ENCODE data around the gene EPAS1. TPM values are rescaled to one million over a fixed set of nuclear protein-coding genes. Genes with fewer than 3 reads are reported as not detected.

The EPAS1 gene
- total RNA-seq, 2 experiments from 2014 or later = 12.6 to 16.0 TPM

DNA sequence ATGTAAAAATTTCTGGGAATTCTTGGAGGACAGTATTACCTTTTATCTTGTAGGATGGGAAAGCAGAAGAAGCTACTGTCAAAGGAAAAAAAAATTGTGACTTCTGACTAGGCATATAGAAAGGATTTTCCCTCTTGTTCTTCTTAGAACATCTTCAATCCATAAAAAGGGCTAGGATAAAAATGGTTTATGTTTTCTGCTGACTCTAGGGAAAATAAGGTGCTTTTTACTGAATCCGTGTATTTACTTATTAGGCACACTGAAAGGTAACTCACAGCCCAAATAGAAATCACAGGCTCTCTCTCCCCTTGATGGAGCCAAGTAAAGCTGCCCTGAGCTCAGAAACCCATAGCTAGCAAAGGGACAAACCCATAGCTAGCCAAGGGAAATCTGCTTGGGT, 74.6 kb downstream of the EPAS1 start:
- intact Hi-C loops (cut with DNase I, micrococcal nuclease) = no loop called here
- Mint-ChIP-seq H3K4me3 (no peak overlapping the region), H3K36me3 (ENCODE audit: low read depth) (peaks cover 2% of the 10 kb centered on the region), H3K27me3 (no peaks in the 10 kb centered on the region), H3K4me1 (no peaks in the 10 kb centered on the region), H3K27ac (no peak overlapping the region), H3K9me3 (ENCODE audit: low read depth) (no peaks in the 10 kb centered on the region)
- ChIA-PET CTCF (interaction anchor here (0.8 to 1.1 kb wide), 4 partner anchors 9 to 378 kb away, joined by 3 read pairs; no protein-coding TSS in a partner anchor), POLR2A (no interaction called here)
- DNase-seq (no peak), ATAC-seq (no peak)

DNA sequence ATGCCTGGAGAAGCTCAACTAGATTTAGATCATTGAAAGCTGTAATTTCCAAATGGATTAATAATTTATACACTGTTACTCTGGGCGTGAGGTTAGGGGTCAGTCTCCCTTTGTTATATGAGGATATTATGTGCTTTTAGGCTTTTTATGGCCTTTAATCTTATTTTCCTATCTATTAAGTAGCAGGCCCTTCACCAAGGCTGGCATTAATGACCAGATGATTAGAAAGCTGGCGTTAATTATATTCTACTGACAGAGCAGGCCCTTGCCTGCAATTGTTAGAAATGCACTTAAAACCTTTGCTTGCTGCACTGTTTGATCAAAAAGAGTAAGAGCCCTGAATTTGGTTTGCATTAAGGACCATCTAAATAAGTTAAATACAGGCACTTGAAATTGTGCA, 75.3 kb downstream of the EPAS1 start:
- ATAC-seq (no peak), DNase-seq (no peak)
- CTCF ChIA-PET = interaction anchor here (0.8 to 0.9 kb wide), 3 partner anchors 10 to 379 kb away, joined by 3 read pairs; no protein-coding TSS in a partner anchor
- H3K27ac Mint-ChIP-seq = no peak overlapping the region
- no peaks in the 10 kb centered on the region for H3K9me3 Mint-ChIP-seq (ENCODE audit: low read depth)
- no peak overlapping the region for H3K4me3 Mint-ChIP-seq
- H3K27me3 Mint-ChIP-seq = no peaks in the 10 kb centered on the region
- POLR2A ChIA-PET = no interaction called here
- intact Hi-C loops (cut with DNase I, micrococcal nuclease) = no loop called here
- peaks cover 2% of the 10 kb centered on the region for H3K36me3 Mint-ChIP-seq (ENCODE audit: low read depth)
- no peaks in the 10 kb centered on the region for H3K4me1 Mint-ChIP-seq

DNA sequence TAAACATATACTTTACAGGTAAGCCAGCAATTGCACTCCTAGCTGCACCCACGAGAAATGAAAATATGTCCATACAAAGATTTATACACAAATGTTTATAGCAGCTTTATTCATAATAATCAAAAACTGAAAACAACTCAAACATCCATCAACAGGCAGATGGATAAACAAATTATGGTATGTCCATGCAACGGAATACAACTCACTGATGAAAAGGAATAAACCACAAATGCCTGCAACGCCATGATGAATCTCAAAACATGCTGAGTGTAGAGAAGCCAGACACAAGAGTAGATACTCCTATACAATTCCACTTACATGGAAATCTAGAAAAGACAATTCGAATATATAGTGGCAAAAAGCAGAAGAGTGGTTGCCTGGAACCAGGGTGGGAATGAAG, 76.0 kb downstream of the EPAS1 start:
- ChIA-PET CTCF (interaction anchor here (1.0 kb wide), 1 partner anchor 11 kb away, joined by 3 read pairs; no protein-coding TSS in a partner anchor), POLR2A (no interaction called here)
- Mint-ChIP-seq H3K4me3 (no peak overlapping the region), H3K27ac (no peak overlapping the region), H3K9me3 (ENCODE audit: low read depth) (no peaks in the 10 kb centered on the region), H3K4me1 (no peaks in the 10 kb centered on the region), H3K27me3 (no peaks in the 10 kb centered on the region), H3K36me3 (ENCODE audit: low read depth) (peaks cover 2% of the 10 kb centered on the region)
- DNase-seq = no peak
- no peak for ATAC-seq
- intact Hi-C loops (cut with DNase I, micrococcal nuclease) = no loop called here

DNA sequence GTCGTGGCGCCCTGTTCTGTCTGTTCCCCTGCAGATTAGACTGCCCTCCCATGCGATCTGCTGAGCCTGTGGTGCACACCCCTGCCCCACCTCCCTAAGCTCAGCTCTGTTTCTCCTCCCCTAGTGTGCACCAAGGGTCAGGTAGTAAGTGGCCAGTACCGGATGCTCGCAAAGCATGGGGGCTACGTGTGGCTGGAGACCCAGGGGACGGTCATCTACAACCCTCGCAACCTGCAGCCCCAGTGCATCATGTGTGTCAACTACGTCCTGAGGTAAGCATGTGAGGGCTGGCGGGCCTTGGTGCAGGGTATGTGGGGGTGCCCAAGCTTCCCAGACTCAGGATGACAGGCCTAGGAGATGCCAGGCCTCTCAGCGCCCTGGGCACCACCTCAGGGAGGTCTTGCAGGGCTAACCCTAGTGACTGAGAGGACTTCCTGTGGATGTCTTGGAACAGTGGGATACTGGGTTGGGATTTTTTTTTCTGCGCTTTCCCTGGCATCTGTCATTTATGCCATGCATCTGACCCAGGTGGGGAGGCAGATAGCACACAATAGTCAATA, 78.4 kb downstream of the EPAS1 start:
- intact Hi-C loops (cut with DNase I, micrococcal nuclease) = no loop called here
- no peaks in the 10 kb centered on the region for H3K27me3 Mint-ChIP-seq
- peaks cover 2% of the 10 kb centered on the region for H3K36me3 Mint-ChIP-seq (ENCODE audit: low read depth)
- no peak overlapping the region for H3K4me3 Mint-ChIP-seq
- POLR2A ChIA-PET = no interaction called here
- no peaks in the 10 kb centered on the region for H3K9me3 Mint-ChIP-seq (ENCODE audit: low read depth)
- CTCF ChIA-PET = interaction anchor here (0.7 to 1.2 kb wide), 3 partner anchors 9 to 372 kb away, joined by 3 to 4 read pairs (median 3); no protein-coding TSS in a partner anchor
- ATAC-seq (no peak), DNase-seq (no peak)
- H3K27ac Mint-ChIP-seq = no peak overlapping the region
- H3K4me1 Mint-ChIP-seq = no peaks in the 10 kb centered on the region

DNA sequence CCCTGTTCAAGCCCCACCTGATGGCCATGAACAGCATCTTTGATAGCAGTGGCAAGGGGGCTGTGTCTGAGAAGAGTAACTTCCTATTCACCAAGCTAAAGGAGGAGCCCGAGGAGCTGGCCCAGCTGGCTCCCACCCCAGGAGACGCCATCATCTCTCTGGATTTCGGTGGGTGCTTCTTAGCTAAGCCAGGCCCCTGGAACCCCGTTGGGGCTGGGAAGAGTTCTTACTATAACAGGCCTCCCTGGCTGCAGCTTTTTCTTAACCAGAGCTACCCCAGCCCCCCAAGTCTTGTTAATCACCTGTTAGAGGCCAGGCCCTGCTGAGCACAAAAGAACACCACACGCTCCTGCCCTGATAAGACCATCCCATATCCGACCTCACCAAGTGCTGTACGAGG, 79.4 kb downstream of the EPAS1 start:
- ChIA-PET CTCF (interaction anchor here (0.7 to 1.1 kb wide), 2 partner anchors 193 to 373 kb away, joined by 3 to 4 read pairs; no protein-coding TSS in a partner anchor), POLR2A (no interaction called here)
- Mint-ChIP-seq H3K4me1 (no peaks in the 10 kb centered on the region), H3K27me3 (no peaks in the 10 kb centered on the region), H3K9me3 (ENCODE audit: low read depth) (no peaks in the 10 kb centered on the region), H3K4me3 (no peak overlapping the region), H3K36me3 (ENCODE audit: low read depth) (peaks cover 2% of the 10 kb centered on the region), H3K27ac (no peak overlapping the region)
- ATAC-seq (no peak), DNase-seq (no peak)
- intact Hi-C loops (cut with DNase I, micrococcal nuclease) = no loop called here

DNA sequence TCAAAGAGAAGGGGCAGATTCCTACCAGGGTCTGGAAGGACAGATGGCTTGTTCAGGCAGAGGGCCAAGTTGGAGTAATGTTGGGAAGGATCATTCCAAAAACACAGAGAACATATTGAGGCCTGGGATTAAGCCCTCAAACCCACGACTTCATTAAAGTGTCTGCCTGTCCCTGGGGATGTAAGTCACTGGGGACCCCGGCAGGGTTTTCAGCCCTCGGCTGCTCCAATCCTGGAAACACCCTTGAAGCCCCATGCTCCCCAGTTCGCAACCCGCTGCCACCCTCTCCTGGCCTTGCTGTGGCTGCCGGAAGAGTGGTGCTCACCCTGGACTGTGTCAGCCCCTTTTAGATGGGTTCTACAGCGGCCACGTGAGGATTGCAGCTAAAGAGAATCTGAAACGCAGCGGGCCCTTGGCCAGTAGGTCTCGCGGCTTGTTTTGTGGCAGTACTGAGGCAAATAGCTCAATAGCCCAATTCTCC, 79.9 kb downstream of the EPAS1 start:
- H3K27ac Mint-ChIP-seq = no peak overlapping the region
- H3K4me3 Mint-ChIP-seq = no peak overlapping the region
- peaks cover 2% of the 10 kb centered on the region for H3K36me3 Mint-ChIP-seq (ENCODE audit: low read depth)
- ATAC-seq (no peak), DNase-seq (no peak)
- no peaks in the 10 kb centered on the region for H3K9me3 Mint-ChIP-seq (ENCODE audit: low read depth)
- intact Hi-C loops (cut with DNase I, micrococcal nuclease) = no loop called here
- no peaks in the 10 kb centered on the region for H3K4me1 Mint-ChIP-seq
- no peaks in the 10 kb centered on the region for H3K27me3 Mint-ChIP-seq
- ChIA-PET POLR2A (no interaction called here), CTCF (interaction anchor here (0.5 kb wide), 1 partner anchor 314 kb away, joined by 4 read pairs; no protein-coding TSS in a partner anchor)

DNA sequence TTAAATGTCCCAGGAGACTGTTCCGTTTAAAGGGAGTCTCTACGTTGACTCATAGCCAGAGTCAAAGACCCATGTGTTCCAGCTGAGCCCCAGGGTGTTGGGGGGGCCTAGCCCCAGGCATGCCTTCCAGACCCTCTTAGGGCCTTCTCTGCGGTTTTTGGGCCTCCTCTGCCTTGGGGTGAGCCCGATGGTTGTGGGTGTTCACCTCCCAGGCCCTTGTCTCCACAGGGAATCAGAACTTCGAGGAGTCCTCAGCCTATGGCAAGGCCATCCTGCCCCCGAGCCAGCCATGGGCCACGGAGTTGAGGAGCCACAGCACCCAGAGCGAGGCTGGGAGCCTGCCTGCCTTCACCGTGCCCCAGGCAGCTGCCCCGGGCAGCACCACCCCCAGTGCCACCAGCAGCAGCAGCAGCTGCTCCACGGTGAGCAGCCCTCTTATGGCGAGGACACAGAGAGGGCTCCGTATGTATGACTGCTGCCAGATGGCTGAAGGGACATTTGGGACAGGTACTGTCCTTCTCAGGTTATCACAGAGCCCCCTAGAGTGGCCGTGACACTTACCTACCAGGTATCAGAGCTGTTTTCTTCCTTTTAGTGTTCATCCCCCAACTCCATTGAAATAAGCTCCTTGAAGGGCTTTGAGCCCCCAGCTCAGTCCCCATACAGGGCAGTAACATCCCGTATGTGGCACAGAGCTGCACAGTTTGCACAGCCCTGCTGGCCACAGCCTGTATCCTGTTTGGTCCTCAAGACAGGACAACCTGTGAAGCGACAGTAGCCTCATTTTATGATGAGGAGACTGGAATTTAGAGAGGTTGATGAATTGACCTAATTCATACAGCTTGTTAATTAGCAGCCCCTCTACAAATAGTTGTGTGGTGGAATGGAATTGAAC, 80.7 kb downstream of the EPAS1 start:
- POLR2A ChIA-PET = no interaction called here

DNA sequence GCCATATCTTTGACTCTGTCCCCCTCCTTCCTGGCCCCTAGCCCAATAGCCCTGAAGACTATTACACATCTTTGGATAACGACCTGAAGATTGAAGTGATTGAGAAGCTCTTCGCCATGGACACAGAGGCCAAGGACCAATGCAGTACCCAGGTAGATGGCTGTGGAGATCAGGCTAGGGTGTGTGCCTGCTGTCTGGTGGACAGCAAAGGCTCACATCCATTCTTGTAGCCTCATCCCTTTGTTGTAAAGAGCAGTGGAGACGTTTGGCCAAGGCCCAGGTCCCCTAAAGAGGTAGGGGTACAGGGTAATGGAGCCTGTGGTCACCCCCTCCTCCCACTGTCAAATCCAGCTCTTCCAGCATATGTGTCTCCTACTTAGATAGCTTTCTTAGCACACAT, 81.4 kb downstream of the EPAS1 start:
- H3K36me3 Mint-ChIP-seq (ENCODE audit: low read depth) = no peaks in the 10 kb centered on the region
- H3K4me1 Mint-ChIP-seq = no peaks in the 10 kb centered on the region
- ChIA-PET CTCF (no interaction called here), POLR2A (no interaction called here)
- intact Hi-C loops (cut with DNase I, micrococcal nuclease) = no loop called here
- DNase-seq = no peak
- no peak overlapping the region for H3K4me3 Mint-ChIP-seq
- ATAC-seq = no peak
- H3K27me3 Mint-ChIP-seq = no peaks in the 10 kb centered on the region
- H3K27ac Mint-ChIP-seq = no peak overlapping the region
- no peaks in the 10 kb centered on the region for H3K9me3 Mint-ChIP-seq (ENCODE audit: low read depth)

More for the DNA sequence above, 80.7 kb downstream of the EPAS1 start:
- no peaks in the 10 kb centered on the region for H3K4me1 Mint-ChIP-seq
- no peak for DNase-seq
- H3K9me3 Mint-ChIP-seq (ENCODE audit: low read depth) = no peaks in the 10 kb centered on the region
- intact Hi-C loops (cut with DNase I, micrococcal nuclease) = no loop called here
- H3K27ac Mint-ChIP-seq = no peak overlapping the region
- CTCF ChIA-PET = interaction anchor here (0.5 kb wide), 1 partner anchor 315 kb away, joined by 4 read pairs; no protein-coding TSS in a partner anchor
- H3K4me3 Mint-ChIP-seq = no peak overlapping the region
- no peaks in the 10 kb centered on the region for H3K27me3 Mint-ChIP-seq
- no peak for ATAC-seq
- H3K36me3 Mint-ChIP-seq (ENCODE audit: low read depth) = peaks cover 2% of the 10 kb centered on the region

DNA sequence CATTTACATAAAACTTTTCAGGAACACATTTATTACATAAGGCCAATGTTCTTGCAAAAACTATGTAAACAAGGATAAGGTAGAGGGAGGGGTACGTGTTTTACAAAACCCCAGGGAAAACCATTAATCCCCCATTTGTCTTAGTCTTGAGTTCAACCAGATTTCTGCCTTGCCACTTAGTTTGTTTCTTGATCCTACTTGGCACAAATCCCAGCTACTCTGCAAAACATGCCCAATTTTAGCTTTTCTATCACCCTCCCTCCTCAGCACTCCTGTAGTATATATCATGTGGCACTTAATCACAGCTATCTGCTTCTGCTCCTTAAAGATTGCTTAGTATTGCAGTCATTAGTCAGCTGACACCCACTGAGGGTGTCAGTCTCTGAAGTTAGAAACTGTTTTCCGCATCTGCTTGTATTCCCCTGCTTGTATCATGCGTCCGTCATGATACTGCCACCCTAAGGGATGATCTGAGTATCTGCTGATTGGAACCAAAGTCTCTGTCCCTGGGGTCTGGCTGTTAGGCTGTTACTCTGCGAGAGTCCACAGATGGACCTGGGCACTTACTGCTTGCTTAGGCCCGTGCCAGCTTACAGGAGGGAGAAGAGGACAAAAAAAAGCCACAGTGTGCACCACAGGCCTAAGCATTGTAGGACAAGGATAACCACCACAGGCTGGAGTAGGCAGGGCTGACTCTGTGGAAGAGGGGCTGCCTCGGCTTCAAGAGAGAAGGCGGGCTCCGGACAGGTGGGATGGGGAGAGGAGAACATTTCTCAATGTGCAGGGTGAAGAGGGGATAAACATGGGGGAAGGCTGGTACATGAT, 82.2 kb downstream of the EPAS1 start:
- H3K4me3 Mint-ChIP-seq = no peak overlapping the region
- intact Hi-C loops (cut with DNase I, micrococcal nuclease) = no loop called here
- no peaks in the 10 kb centered on the region for H3K27me3 Mint-ChIP-seq
- H3K9me3 Mint-ChIP-seq (ENCODE audit: low read depth) = no peaks in the 10 kb centered on the region
- no peaks in the 10 kb centered on the region for H3K4me1 Mint-ChIP-seq
- POLR2A ChIA-PET = no interaction called here
- H3K36me3 Mint-ChIP-seq (ENCODE audit: low read depth) = no peaks in the 10 kb centered on the region
- H3K27ac Mint-ChIP-seq = no peak overlapping the region
- DNase-seq = no peak
- CTCF ChIA-PET = interaction anchor here (0.6 kb wide), 2 partner anchors 25 to 171 kb away, joined by 3 read pairs; no protein-coding TSS in a partner anchor
- no peak for ATAC-seq

DNA sequence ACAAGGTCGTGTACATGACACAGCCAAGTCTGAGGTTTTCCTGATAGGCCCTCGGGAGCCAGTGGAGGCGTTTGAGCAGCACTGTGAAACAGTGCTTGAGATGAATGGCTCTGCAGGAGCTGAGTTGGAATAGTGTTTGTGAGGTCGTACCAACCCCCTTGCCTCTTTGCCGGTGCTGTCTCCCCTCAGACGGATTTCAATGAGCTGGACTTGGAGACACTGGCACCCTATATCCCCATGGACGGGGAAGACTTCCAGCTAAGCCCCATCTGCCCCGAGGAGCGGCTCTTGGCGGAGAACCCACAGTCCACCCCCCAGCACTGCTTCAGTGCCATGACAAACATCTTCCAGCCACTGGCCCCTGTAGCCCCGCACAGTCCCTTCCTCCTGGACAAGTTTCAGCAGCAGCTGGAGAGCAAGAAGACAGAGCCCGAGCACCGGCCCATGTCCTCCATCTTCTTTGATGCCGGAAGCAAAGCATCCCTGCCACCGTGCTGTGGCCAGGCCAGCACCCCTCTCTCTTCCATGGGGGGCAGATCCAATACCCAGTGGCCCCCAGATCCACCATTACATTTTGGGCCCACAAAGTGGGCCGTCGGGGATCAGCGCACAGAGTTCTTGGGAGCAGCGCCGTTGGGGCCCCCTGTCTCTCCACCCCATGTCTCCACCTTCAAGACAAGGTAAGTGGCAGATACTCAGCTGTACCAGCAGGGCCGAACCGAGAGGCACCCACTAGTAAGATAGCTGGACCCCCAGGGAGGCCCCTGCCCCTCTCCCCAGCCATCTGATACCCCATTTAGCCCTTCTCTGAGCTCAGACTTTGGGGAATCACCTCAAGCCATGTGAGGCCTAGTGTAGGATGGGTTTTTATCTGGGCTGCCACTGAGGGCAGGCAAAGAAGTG, 83.1 kb downstream of the EPAS1 start:
- ChIA-PET POLR2A (no interaction called here), CTCF (interaction anchor here (0.6 to 1.0 kb wide), 3 partner anchors 14 to 455 kb away, joined by 3 to 4 read pairs (median 3); no protein-coding TSS in a partner anchor)
- ATAC-seq = no peak
- no peaks in the 10 kb centered on the region for H3K36me3 Mint-ChIP-seq (ENCODE audit: low read depth)
- no peaks in the 10 kb centered on the region for H3K4me1 Mint-ChIP-seq
- H3K9me3 Mint-ChIP-seq (ENCODE audit: low read depth) = no peaks in the 10 kb centered on the region
- H3K4me3 Mint-ChIP-seq = no peak overlapping the region
- H3K27ac Mint-ChIP-seq = no peak overlapping the region
- DNase-seq = no peak
- no peaks in the 10 kb centered on the region for H3K27me3 Mint-ChIP-seq
- intact Hi-C loops (cut with DNase I, micrococcal nuclease) = no loop called here

Data from activated CD4-positive, alpha-beta T cell treated with anti-CD3 and anti-CD28 coated beads for 36 hours (primary cell).